H1 (cell line): Measurements from ENCODE around the gene SIT1. TPM values are rescaled to one million over a fixed set of nuclear protein-coding genes. Genes with fewer than 3 reads are reported as not detected.
A peak's percentile ranks its signal among the peaks of the same experiment; 100 is the strongest.

Experiments used
- CTCF ChIA-PET: fragments of 300-600 bp; sonication (Branson Sonifier 250); formaldehyde crosslinking; loops from one replicate; lab custom pipeline; 2021; ENCODE audit not compliant: partially characterized antibody; lab: Charles Lee
- POLR2A ChIA-PET: fragments of 300-600 bp; sonication (Branson Sonifier 250); formaldehyde crosslinking; loops from one replicate; lab custom pipeline; 2021; ENCODE audit warnings: inconsistent platforms; ENCODE audit not compliant: partially characterized antibody; lab: Charles Lee
- DNase-seq, 2 experiments: peaks; one replicate each; pipeline versions ENCODE4 v3.0.0 to v3.0.0-alpha.2; 2010 to 2022; ENCODE audit warnings: low spot score in 2 of 2, low read depth in 1 of 2, mixed read lengths in 1 of 2
- FAIRE-seq: peaks from 2 replicates; lab custom pipeline; 2011; peaks lifted over from hg19 to GRCh38; lab: Jason Lieb, UNC
- H2AFZ ChIP-seq: 2 replicates; pipeline ENCODE4 v1.8.1; 2012; ENCODE audit warnings: low read length, inconsistent platforms
- H2AK5ac ChIP-seq: 2 replicates; pipeline ENCODE4 v1.6.1; 2013; ENCODE audit warnings: low read depth, low read length
- H2BK120ac ChIP-seq: replicated peaks from 2 replicates; pipeline ENCODE3; 2013; ENCODE audit warnings: low read depth, low read length, inconsistent platforms
- H2BK12ac ChIP-seq: 2 replicates; pipeline ENCODE4 v1.6.1; 2013; ENCODE audit warnings: low read depth, low read length
- H2BK15ac ChIP-seq: 2 replicates; pipeline ENCODE4 v1.6.1; 2013; ENCODE audit warnings: low read length
- H2BK20ac ChIP-seq: 2 replicates; pipeline ENCODE4 v1.6.1; 2013; ENCODE audit warnings: low read length
- H2BK5ac ChIP-seq: 2 replicates; pipeline ENCODE4 v1.6.1; 2013; ENCODE audit warnings: low read depth, low read length
- H3K14ac ChIP-seq: 2 replicates; pipeline ENCODE4 v1.6.1; 2013; ENCODE audit warnings: inconsistent platforms; ENCODE audit not compliant: insufficient read length
- H3K18ac ChIP-seq: 2 replicates; pipeline ENCODE4 v1.6.1; 2013; ENCODE audit warnings: low read length; ENCODE audit errors: extremely low read depth
- H3K23ac ChIP-seq: 2 replicates; pipeline ENCODE4 v1.6.1; 2013; ENCODE audit warnings: inconsistent platforms; ENCODE audit not compliant: insufficient read length
- H3K23me2 ChIP-seq: 2 replicates; pipeline ENCODE4 v1.6.1; 2013; ENCODE audit warnings: low read depth, low read length
- H3K27ac ChIP-seq: 2 replicates; pipeline ENCODE4 v1.6.1; 2011; ENCODE audit warnings: low read depth, low read length, inconsistent platforms
- H3K27me3 ChIP-seq, 4 experiments: replicated peaks in 1 of 4; 1 replicate in 1 of 4; 2 replicates in 3 of 4; pipeline versions ENCODE4 v1.6.1 to v1.8.1; 2011 to 2013; ENCODE audit warnings: low read length in 3 of 4, mild to moderate bottlenecking in 3 of 4, inconsistent platforms in 2 of 4, mixed read lengths in 2 of 4, moderate library complexity in 1 of 4; ENCODE audit not compliant: control insufficient read depth in 3 of 4, insufficient read depth in 3 of 4; ENCODE audit errors: extremely low read depth in 1 of 4
- H3K36me3 ChIP-seq, 4 experiments: 2 replicates each; pipeline versions ENCODE4 v1.6.1 to v1.8.1; 2011 to 2013; ENCODE audit warnings: mild to moderate bottlenecking in 4 of 4, low read length in 3 of 4, moderate library complexity in 2 of 4, control low read depth in 1 of 4, inconsistent platforms in 1 of 4; ENCODE audit not compliant: insufficient read depth in 4 of 4, control insufficient read depth in 2 of 4
- H3K4ac ChIP-seq: replicated peaks from 2 replicates; pipeline ENCODE3; 2013; ENCODE audit warnings: low read length, low read depth, mixed read lengths, inconsistent platforms; ENCODE audit not compliant: insufficient read length
- H3K4me1 ChIP-seq, 4 experiments: replicated peaks in 1 of 4; 1 replicate in 1 of 4; 2 replicates in 3 of 4; pipeline versions ENCODE4 v1.6.1 to v1.8.1; 2011 to 2013; ENCODE audit warnings: low read length in 3 of 4, inconsistent platforms in 2 of 4, mixed read lengths in 1 of 4; ENCODE audit not compliant: insufficient read depth in 4 of 4, control insufficient read depth in 3 of 4
- H3K4me2 ChIP-seq, 2 experiments: 2 replicates each; pipeline versions ENCODE4 v1.6.1 to v1.8.1; 2011 to 2013; ENCODE audit warnings: low read depth in 2 of 2, low read length in 2 of 2, control low read depth in 1 of 2, inconsistent platforms in 1 of 2, mild to moderate bottlenecking in 1 of 2; ENCODE audit not compliant: insufficient read depth in 1 of 2
- H3K4me3 ChIP-seq, 4 experiments: fragments of 200-600, 300-600 bp in 1 of 4; sonication (generic), shearing (Covaris generic), sonication (Bioruptor Twin) in 1 of 4; 2 replicates each; pipeline versions ENCODE4 v1.5.1 to v1.8.1; 2011 to 2016; ENCODE audit warnings: low read length in 4 of 4, low read depth in 3 of 4, control low read depth in 2 of 4, inconsistent platforms in 2 of 4, mild to moderate bottlenecking in 2 of 4, mixed read lengths in 1 of 4, moderate library complexity in 1 of 4; ENCODE audit not compliant: insufficient read depth in 2 of 4; ENCODE audit errors: extremely low read depth in 1 of 4
- H3K56ac ChIP-seq: replicated peaks from 2 replicates; pipeline ENCODE3; 2013; ENCODE audit warnings: low read depth, mild to moderate bottlenecking, mixed read lengths, low read length, inconsistent platforms; ENCODE audit not compliant: insufficient read length
- H3K79me1 ChIP-seq: 2 replicates; pipeline ENCODE4 v1.6.1; 2013; ENCODE audit warnings: low read depth, low read length, control low read depth
- H3K79me2 ChIP-seq, 2 experiments: 2 replicates each; pipeline versions ENCODE4 v1.6.1 to v1.8.1; 2012 to 2013; ENCODE audit warnings: low read length in 2 of 2, mild to moderate bottlenecking in 2 of 2, inconsistent platforms in 1 of 2; ENCODE audit not compliant: insufficient read depth in 2 of 2, control insufficient read depth in 1 of 2
- H3K9ac ChIP-seq, 4 experiments: replicated peaks in 1 of 4; 1 replicate in 1 of 4; 2 replicates in 3 of 4; pipeline versions ENCODE4 v1.6.1 to v1.8.1; 2011 to 2013; ENCODE audit warnings: low read depth in 3 of 4, low read length in 3 of 4, control low read depth in 2 of 4, mild to moderate bottlenecking in 2 of 4, moderate library complexity in 2 of 4, inconsistent platforms in 1 of 4; ENCODE audit errors: extremely low read depth in 1 of 4
- H3K9me3 ChIP-seq, 2 experiments: 2 replicates each; pipeline versions ENCODE4 v1.6.1 to v1.8.1; 2012 to 2013; ENCODE audit warnings: mild to moderate bottlenecking in 2 of 2, moderate library complexity in 2 of 2, control low read depth in 1 of 2, inconsistent platforms in 1 of 2, low read depth in 1 of 2, low read length in 1 of 2, mixed read lengths in 1 of 2; ENCODE audit not compliant: insufficient read depth in 2 of 2
- H4K20me1 ChIP-seq, 2 experiments: replicated peaks in 1 of 2; 2 replicates each; pipeline versions ENCODE3 to v1.8.1; 2011 to 2013; ENCODE audit warnings: inconsistent platforms in 2 of 2, low read length in 2 of 2, mild to moderate bottlenecking in 1 of 2; ENCODE audit not compliant: insufficient read depth in 2 of 2, control insufficient read depth in 1 of 2
- H4K5ac ChIP-seq: 2 replicates; pipeline ENCODE4 v1.6.1; 2013; ENCODE audit warnings: low read length, low read depth, mixed read lengths, inconsistent platforms; ENCODE audit not compliant: insufficient read length
- H4K8ac ChIP-seq: 2 replicates; pipeline ENCODE4 v1.8.0; 2013; ENCODE audit warnings: mild to moderate bottlenecking, moderate library complexity, low read length, inconsistent platforms; ENCODE audit not compliant: insufficient read depth; ENCODE audit errors: extremely low read depth
- H4K91ac ChIP-seq: replicated peaks from 2 replicates; pipeline ENCODE3; 2013; ENCODE audit warnings: low read length, mixed read lengths, inconsistent platforms; ENCODE audit not compliant: insufficient read length
- EP300 ChIP-seq, 2 experiments: IDR thresholded peaks; 1 replicate in 1 of 2; 2 replicates in 1 of 2; pipeline ENCODE4 v1.6.1; 2011 to 2012; ENCODE audit warnings: low read depth in 2 of 2, low read length in 2 of 2, mild to moderate bottlenecking in 2 of 2, borderline replicate concordance in 1 of 2, inconsistent platforms in 1 of 2, moderate library complexity in 1 of 2
- MAFK ChIP-seq: IDR thresholded peaks from 2 replicates; pipeline ENCODE4 v1.6.1; 2012; ENCODE audit warnings: low read depth, mild to moderate bottlenecking, improper control_type of control experiment, low read length
- RBBP5 ChIP-seq: IDR thresholded peaks from 2 replicates; pipeline ENCODE4 v1.7.1; 2012; ENCODE audit warnings: low read depth, mild to moderate bottlenecking, inconsistent platforms, low read length, moderate library complexity, borderline replicate concordance
- WGBS, 2 experiments: shearing (Covaris generic) in 1 of 2; methylation state at CpG; one replicate each; pipeline versions ENCODE4 v1.1.6 to v1.1.7; 2013 to 2015; ENCODE audit warnings: low lambda C conversion rate in 2 of 2, mixed read lengths in 2 of 2, inconsistent platforms in 1 of 2, low coverage in 1 of 2, missing lambda C conversion rate in 1 of 2; ENCODE audit not compliant: insufficient replicate concordance in 2 of 2, insufficient coverage in 1 of 2, insufficient read length in 1 of 2; ENCODE audit errors: extremely low coverage in 1 of 2, missing lambda C conversion rate in 1 of 2; 5-methylcytosine and 5-hydroxymethylcytosine counted together
- polyA plus RNA-seq, 7 experiments: library from polyadenylated mRNA; depleted of rRNA in 3 of 7; stranded (reverse) in 5 of 7; unstranded in 2 of 7; fragments of >200 nt in 5 of 7; fragments of 200-250 nt in 2 of 7; gene quantifications; 1 replicate in 5 of 7; 2 replicates in 1 of 7; 4 replicates in 1 of 7; pipeline versions ENCODE4 v1.2.1 to v1.2.3, GENCODE V29; 2011 to 2013; ENCODE audit warnings: missing spikeins in 2 of 7, mixed read lengths in 2 of 7
- total RNA-seq: library from RNA; stranded (reverse); fragmentation: NEBNext Ultra II Directional; extraction: Animal tissue kit (Norgen Biotek cat#: 25700); gene quantifications from 2 replicates; pipeline ENCODE4 v1.2.1, GENCODE V29; 2021

The SIT1 gene
- total and polyA plus RNA-seq, 2 of the 8 experiments (the other 6 are each of a cell fraction or from before 2014, with no cell fraction given), result 8.2 to 12.8 TPM

GRCh38 chr9:35649431-35650340, 1.0 kb downstream of the SIT1 start:
- no peak overlapping the region for H4K5ac ChIP-seq
- TF ChIP-seq RBBP5 (no peak), MAFK (no peak), EP300 (IDR thresholded peaks at IDR 0.05; ENCODE audit: borderline replicate concordance in 1 of 2, low read depth in 2 of 2, low read length in 2 of 2) (no peak)
- H3K56ac ChIP-seq, result no peak overlapping the region
- H3K23ac ChIP-seq, result no peak overlapping the region
- DNase-seq, result no peak
- no peaks in the 10 kb centered on the region for H3K36me3 ChIP-seq
- no peaks in the 10 kb centered on the region for H3K79me1 ChIP-seq
- no peak overlapping the region for H3K27ac ChIP-seq
- POLR2A ChIA-PET, result interaction anchor here (0.5 to 6.2 kb wide), 4 partner anchors 7 to 80 kb away, joined by 3 to 53 read pairs (median 3); partner anchors contain the start of genes CCDC107 and RMRP
- CTCF ChIA-PET, result interaction anchor here (0.5 to 8.1 kb wide), 11 partner anchors 11 to 83 kb away, joined by 3 to 149 read pairs (median 20); partner anchors contain the start of genes ARHGEF39, CCDC107, CD72 and RMRP
- no peaks in the 10 kb centered on the region for H3K79me2 ChIP-seq
- peak overlapping the region; percentile 50; the same call in 1 of the 2 replicates for H2BK12ac ChIP-seq
- WGBS, 2 experiments, result 85% methylated on average over 23 of the region's 26 CpGs; no CpG with 5 or more reads in 1 of the 2 experiments
- no peak overlapping the region for H3K4ac ChIP-seq
- H3K4me3 ChIP-seq, result no peak overlapping the region; a peak in 1 of 8 replicates
- H3K9me3 ChIP-seq, result no peaks in the 10 kb centered on the region
- H2BK15ac ChIP-seq, result 0 out of 2 replicates have a peak overlapping the region, but pooled peaks have one; percentile 72
- no peak overlapping the region for H3K14ac ChIP-seq
- H2AK5ac ChIP-seq, result 0 out of 2 replicates have a peak overlapping the region, but pooled peaks have one; percentile 9
- H2BK5ac ChIP-seq, result peak overlapping the region; percentile 52; the same call in 1 of the 2 replicates
- H3K4me2 ChIP-seq, result peak overlapping the region in 1 of 2 experiments; percentile 45; a peak in 1 of 4 replicates
- FAIRE-seq, result no peak
- no peak overlapping the region for H2AFZ ChIP-seq
- no peaks in the 10 kb centered on the region for H3K27me3 ChIP-seq
- H4K8ac ChIP-seq, result peak overlapping the region; percentile 9; the same call in 1 of the 2 replicates
- H4K20me1 ChIP-seq, result no peaks in the 10 kb centered on the region
- peaks cover 0 to 17% (median 12%) of the 10 kb centered on the region in 4 experiments; a peak in 5 of 7 replicates for H3K4me1 ChIP-seq
- H2BK120ac ChIP-seq, result peak overlapping the region; percentile 10
- peaks cover 10% of the 10 kb centered on the region; the same call in 1 of the 2 replicates for H3K23me2 ChIP-seq
- no peak overlapping the region for H3K18ac ChIP-seq
- H3K9ac ChIP-seq, result no peak overlapping the region
- peak overlapping the region; percentile 32; the same call in 1 of the 2 replicates for H2BK20ac ChIP-seq
- H4K91ac ChIP-seq, result no peak overlapping the region
